ENCODE data around the gene SRRM4.

GRCh38 chr12:119134284-119135072 lies 153.1 kb downstream of the SRRM4 start:
- TF ChIP-seq CTCF (conservative IDR thresholded peaks at IDR 0.05) (no peak), EZH2 (IDR thresholded peaks at IDR 0.05; ENCODE audit: low read depth) (no peak)

Data from PC-9 (cell line).